Measurements from ENCODE around the gene AKAP11.
"Not testable (repeated sequence)": the region's sequence is repeated elsewhere in the genome, so short reads cannot be mapped to it uniquely, and the experiment has no call there.

The AKAP11 gene, protein sequence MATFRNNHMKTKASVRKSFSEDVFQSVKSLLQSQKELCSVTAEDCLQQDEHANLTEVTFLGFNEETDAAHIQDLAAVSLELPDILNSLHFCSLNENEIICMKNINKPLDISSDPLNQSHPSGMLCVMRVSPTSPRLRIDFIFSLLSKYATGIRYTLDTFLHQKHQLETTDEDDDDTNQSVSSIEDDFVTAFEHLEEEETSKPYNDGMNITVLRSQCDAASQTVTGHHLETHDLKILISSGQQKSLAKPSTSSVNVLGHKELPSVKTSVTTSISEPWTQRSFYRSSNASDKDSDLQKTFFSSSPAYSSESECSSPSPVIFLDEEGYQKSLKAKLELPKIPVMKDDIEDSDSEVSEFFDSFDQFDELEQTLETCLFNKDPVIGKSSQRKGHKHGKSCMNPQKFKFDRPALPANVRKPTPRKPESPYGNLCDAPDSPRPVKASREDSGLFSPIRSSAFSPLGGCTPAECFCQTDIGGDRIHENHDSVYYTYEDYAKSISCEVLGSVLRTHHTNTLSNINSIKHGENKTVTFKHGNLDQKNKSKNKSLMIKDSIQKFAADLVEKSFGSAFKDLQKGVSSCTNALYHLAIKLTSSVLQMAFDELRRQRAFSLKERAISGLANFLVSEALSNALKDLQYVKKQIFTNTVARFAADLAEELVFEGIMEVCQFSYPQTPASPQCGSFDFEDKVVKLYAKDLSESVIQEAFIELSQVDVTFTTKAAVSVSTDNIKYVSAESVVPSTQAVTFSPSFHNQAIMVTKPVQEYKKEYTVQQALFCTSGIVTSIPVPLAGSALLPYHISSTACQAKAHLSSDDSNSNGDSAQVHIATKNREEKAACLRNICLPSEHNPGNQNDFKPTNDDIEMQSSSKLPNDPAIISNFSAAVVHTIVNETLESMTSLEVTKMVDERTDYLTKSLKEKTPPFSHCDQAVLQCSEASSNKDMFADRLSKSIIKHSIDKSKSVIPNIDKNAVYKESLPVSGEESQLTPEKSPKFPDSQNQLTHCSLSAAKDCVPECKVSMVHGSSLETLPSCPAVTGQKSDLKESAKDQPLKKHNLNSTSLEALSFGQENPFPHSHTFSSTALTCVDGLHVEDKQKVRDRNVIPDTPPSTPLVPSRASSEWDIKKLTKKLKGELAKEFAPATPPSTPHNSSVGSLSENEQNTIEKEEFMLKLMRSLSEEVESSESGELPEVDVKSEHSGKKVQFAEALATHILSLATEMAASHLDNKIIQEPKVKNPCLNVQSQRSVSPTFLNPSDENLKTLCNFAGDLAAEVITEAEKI (N-terminal part only)

DNA sequence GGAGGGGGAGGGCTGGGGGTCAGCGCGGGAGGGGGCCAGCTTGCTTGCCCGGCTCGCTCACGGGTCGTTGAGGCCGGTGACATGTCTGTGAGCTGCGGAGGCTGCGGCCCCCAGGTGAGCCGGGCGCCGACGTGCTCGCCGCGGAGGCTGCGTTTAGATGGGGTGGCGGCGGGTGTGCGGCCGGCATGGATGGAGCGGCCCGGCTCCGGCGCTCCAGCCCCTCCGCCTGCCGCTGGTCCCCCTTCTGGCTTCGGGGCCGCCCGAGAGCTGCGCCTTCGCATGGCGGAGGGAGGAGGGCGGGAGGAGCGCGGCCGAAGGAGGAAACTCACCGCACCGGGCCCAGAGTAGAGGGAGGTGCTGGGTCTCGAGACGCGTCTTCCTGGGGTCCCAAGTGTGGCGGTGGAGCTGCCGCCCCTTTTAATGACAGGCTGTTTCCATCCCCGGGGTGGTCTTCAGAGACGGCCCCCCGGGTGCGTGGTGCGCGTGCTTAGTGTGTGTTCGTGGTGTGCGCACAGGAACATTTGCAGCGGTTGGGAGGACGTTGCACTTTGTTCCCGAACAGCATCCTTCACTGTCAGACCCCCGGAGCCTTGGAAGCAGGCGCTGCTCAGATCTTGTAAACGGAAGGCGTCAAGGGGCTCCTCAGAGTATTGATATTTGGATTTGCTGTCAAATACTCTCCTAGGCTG lies at the start of gene AKAP11:
TSS of gene AKAP11 (plus strand) at position 38 of the 689 bp plus-strand sequence. CDS start 14,197 bp downstream, outside the sequence.
- DNase-seq (ENCODE audit: low read depth, low spot score), result peak; percentile 77

DNA sequence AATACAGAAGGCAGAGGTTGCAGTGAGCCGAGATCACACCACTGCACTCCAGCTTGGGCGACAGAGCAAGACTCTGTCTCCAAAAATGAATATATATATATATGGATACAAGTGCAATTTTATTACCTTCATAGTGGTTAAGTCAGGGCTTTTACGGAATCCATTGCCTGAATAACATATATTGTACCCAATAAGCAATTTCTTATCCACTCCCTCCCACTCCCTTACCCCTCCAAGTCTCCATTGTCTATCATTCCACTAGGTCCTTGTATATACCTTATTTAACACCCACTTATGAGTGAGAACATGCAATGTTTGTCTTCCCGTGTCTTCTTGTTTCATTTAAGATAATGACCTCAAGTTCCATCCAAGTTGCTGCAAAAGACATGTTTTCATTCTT lies 48.3 kb upstream of the AKAP11 start:
- DNase-seq (ENCODE audit: low read depth, low spot score), result no peak

DNA sequence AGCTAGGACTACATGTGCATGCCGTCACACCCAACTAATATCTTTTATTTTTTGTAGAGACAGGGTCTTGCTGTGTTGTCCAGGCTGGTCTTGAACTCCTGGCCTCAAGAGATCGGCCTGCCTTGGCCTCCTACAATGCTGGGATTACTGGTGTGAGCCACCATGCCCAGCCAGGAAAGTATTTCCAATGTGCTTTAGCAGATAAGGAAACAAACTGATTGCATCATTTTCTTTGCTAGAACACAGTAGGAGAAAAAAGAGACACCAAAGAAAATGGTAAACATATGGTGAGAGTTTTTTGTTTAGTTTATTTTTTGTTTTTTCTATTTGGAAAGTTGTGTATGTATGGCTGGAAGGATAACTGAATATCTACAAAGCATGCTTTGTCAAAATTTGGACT lies 46.9 kb upstream of the AKAP11 start:
- DNase-seq (ENCODE audit: low read depth, low spot score), result no peak

GRCh38 chr13:42226759-42227158 lies 45.2 kb upstream of the AKAP11 start:
- not testable (repeated sequence) for DNase-seq (ENCODE audit: low read depth, low spot score)

- DNase-seq (ENCODE audit: low read depth, low spot score), result no peak
These were observed 43.4 kb upstream of the AKAP11 start for GRCh38 chr13:42228527-42228926.

GRCh38 chr13:42229287-42229686 lies 42.7 kb upstream of the AKAP11 start:
- no peak for DNase-seq (ENCODE audit: low read depth, low spot score)

DNA sequence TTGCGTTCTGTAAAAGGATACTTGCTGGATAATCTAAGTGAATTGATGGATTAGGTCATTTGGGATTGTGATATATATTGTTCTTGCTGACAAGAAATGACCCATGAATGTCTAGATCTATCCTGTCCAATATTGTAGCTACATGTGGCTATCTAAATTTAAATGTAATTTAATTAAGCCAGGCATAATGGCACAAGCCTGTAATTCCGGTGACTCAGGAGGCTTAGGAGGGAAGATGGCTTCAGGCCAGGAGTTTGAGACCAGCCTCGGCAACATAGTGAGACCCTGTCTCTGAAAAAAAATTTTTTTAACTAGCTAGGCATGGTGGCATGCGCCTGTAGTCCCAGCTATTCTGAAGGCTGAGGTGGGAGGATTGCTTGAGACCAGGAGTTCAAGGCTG lies 39.3 kb upstream of the AKAP11 start:
- DNase-seq (ENCODE audit: low read depth, low spot score), result no peak

GRCh38 chr13:42233726-42234125 lies 38.2 kb upstream of the AKAP11 start:
- DNase-seq (ENCODE audit: low read depth, low spot score), result peak; percentile 6

DNA sequence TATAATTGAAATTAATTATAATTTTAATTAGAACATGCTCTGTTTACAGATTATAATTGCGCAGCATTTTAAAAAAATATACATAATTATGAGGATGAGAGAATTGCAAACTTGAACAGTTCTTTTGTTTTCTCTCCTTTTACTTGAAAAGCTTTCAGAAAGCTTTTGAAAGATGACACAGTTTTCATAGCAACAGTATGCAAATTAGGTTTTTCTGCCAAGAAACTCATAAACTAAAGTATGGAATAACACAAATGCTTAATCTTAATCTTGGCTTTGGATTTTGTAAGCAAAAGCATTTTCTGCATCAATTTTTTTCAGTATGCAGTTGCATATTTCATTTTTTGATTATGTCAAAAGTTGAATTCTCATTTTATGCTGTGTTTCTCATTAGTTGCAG lies 32.8 kb upstream of the AKAP11 start:
- no peak for DNase-seq (ENCODE audit: low read depth, low spot score)

- peak; percentile 9 for DNase-seq (ENCODE audit: low read depth, low spot score)
These were observed 32.3 kb upstream of the AKAP11 start for GRCh38 chr13:42239644-42240043.

- DNase-seq (ENCODE audit: low read depth, low spot score), result no peak
These were observed 25.4 kb upstream of the AKAP11 start for GRCh38 chr13:42246541-42246940.

DNA sequence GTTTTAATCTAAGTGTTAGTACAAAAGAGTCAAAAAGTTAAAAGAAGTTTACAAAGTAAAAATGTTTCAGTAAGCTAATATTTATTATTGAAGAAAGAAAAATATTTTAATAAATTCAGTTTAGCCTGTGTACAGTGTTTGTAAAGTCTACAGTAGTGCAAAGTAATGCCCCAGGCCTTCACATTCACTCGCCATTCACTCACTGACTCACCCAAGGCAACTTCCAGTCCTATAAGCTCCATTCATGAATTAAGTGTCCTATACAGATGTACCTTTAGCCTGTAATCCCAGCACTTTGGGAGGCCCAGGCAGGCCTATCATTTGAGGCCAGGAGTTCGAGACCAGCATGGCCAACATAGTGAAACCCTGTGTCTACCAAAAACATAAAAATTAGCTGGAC lies 24.1 kb upstream of the AKAP11 start:
- DNase-seq (ENCODE audit: low read depth, low spot score), result no peak

- DNase-seq (ENCODE audit: low read depth, low spot score), result no peak
These were observed 16.1 kb upstream of the AKAP11 start for GRCh38 chr13:42255886-42256285.

- DNase-seq (ENCODE audit: low read depth, low spot score), result no peak
These were observed 13.2 kb upstream of the AKAP11 start for GRCh38 chr13:42258747-42259146.

- no peak for DNase-seq (ENCODE audit: low read depth, low spot score)
These were observed 12.4 kb upstream of the AKAP11 start for GRCh38 chr13:42259515-42259914.

DNA sequence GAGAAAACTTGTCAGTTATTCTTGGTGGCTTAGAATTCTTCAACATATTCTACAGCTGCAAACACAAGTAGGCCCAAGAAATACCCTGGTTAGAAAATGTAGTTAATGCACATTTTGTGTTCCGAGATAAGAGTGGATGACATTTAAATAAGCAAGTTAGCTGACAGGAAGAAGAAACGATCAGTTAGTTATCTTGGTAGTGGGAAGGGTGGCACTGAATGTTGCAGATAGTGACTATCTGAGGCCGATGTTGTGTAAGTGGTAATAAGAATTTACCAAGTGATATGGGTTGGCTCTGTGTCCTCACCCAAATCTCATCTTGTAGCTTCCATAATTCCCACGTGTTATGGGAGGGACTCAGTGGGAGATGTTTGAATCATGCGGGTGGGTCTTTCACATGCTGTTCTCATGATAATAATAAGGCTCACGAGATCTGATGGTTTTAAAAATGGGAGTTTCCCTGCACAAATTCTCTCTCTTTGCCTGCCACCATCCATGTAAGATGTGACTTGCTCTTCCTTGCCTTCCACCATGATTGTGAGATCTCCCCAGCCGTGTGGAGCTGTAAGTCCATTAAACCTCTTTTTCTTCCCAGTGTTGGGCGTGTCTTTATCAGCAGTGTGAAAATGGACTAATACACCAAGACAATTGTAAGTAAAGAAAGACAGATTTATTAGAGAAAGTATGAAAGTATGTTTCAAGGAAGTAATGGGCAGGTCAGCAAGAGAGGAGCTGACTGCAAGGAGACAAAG lies 10.9 kb upstream of the AKAP11 start:
- no peak for DNase-seq (ENCODE audit: low read depth, low spot score)

GRCh38 chr13:42266473-42266872 lies 5.5 kb upstream of the AKAP11 start:
- DNase-seq (ENCODE audit: low read depth, low spot score), result peak; percentile 28

- DNase-seq (ENCODE audit: low read depth, low spot score), result no peak
These were observed 1.6 kb upstream of the AKAP11 start for GRCh38 chr13:42270160-42270856.

DNA sequence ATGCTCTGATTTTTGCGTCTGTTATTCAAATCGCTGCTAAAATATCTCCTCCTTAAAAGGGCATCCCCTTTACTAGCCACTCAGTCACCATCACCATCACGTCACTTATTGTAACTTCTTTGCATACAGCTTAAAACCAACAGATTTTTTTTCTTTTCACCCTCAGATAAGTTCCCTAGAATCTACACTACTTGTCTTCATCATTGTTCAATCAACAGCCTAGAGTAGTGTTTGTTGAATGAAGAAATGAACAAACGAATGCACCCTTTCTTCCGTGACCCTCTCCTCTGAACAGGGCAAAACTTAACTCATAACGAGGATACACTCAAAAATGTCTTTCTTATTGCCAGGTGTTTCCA lies 1.1 kb upstream of the AKAP11 start:
- DNase-seq (ENCODE audit: low read depth, low spot score), result no peak
